ENCODE data around the gene SNRNP25. TPM values are rescaled to one million over a fixed set of nuclear protein-coding genes. Genes with fewer than 3 reads are reported as not detected.

Gene SNRNP25
- total and polyA plus RNA-seq, 9 of the 15 experiments (the other 6 are each of a cell fraction or from before 2014, with no cell fraction given), result 59.0 to 176 (median 108) TPM

DNA sequence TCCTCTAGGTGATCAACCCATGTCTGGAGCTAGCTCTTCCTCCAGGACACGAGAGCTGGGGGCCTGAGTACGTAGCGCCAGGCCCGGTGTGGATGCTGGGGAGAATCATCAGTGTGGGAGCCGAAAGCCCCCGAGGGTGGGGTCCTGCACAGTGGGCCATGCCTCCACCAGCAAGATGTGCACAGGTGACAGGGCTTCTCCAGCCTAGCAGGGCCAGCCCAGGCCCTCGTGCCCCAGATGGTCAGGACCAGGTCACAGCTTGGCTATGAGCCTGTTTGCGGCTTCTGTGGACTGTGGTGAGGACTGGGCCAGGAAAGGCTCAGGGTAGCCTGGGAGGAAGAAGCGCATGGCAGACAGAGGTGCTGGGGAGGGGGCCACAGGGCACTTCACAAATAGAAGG lies 32.2 kb downstream of the SNRNP25 start:
- Histone ChIP-seq H3K9me1 (ENCODE audit: control insufficient read depth, insufficient read depth, low read length) (peaks cover 3% of the 10 kb centered on the region), H3K79me2 (ENCODE audit: control insufficient read depth, insufficient read depth, low read length) (no peaks in the 10 kb centered on the region), H3K4me3 (no peak overlapping the region), H3K27me3 (ENCODE audit: control insufficient read depth in 2 of 2, insufficient read depth in 2 of 2, low read length in 2 of 2) (no peaks in the 10 kb centered on the region), H3K9ac (ENCODE audit: insufficient read depth in 1 of 2, low read depth in 2 of 2, low read length in 2 of 2) (peak overlapping the region in 1 of 2 experiments; percentile 50; a peak in 2 of 4 replicates), H2AFZ (ENCODE audit: low read depth, low read length) (no peak overlapping the region), H3K27ac (ENCODE audit: extremely low read depth, low read depth, low read length) (no peak overlapping the region), H4K20me1 (replicated peaks; ENCODE audit: control insufficient read depth, insufficient read depth, low read length) (peaks cover 12% of the 10 kb centered on the region; the same call in 1 of the 2 replicates), H3K9me3 (replicated peaks; ENCODE audit: control insufficient read depth, insufficient read depth, low read depth, low read length) (no peaks in the 10 kb centered on the region), H3K4me1 (replicated peaks in 1 of 2; ENCODE audit: control insufficient read depth in 2 of 2, insufficient read depth in 2 of 2, low read length in 2 of 2) (peaks cover 3 to 56% of the 10 kb centered on the region in 2 experiments; a peak in 4 of 5 replicates), H3K4me2 (ENCODE audit: insufficient read depth, low read length) (no peak overlapping the region), H3K36me3 (ENCODE audit: control insufficient read depth, insufficient read depth, low read length) (peaks cover 82% of the 10 kb centered on the region; the same call in 2 of the 3 replicates)
- in situ Hi-C loops (cut with MboI) (no loop called here), intact Hi-C loops (cut with micrococcal nuclease) (no loop called here)
- ChIA-PET CTCF (ENCODE audit: low intra/inter-chr PET ratio) (no interaction called here), POLR2A (interaction anchor here (0.6 to 2.8 kb wide), 5 partner anchors 9 to 1993 kb away, joined by 3 to 16 read pairs (median 3); partner anchors contain the start of gene RHBDF1)
- no peak for TF ChIP-seq SRSF1 (IDR thresholded peaks at IDR 0.05; ENCODE audit: low read depth, low read length)
- TF ChIP-seq TEAD2 (tag; IDR thresholded peaks at IDR 0.05), result no peak
- TF ChIP-seq NR1H2 (CRISPR knock-in tag; IDR thresholded peaks at IDR 0.05), result no peak
- TF ChIP-seq ZFX (CRISPR knock-in tag; IDR thresholded peaks at IDR 0.05), result no peak
- TF ChIP-seq, protein P1, sequence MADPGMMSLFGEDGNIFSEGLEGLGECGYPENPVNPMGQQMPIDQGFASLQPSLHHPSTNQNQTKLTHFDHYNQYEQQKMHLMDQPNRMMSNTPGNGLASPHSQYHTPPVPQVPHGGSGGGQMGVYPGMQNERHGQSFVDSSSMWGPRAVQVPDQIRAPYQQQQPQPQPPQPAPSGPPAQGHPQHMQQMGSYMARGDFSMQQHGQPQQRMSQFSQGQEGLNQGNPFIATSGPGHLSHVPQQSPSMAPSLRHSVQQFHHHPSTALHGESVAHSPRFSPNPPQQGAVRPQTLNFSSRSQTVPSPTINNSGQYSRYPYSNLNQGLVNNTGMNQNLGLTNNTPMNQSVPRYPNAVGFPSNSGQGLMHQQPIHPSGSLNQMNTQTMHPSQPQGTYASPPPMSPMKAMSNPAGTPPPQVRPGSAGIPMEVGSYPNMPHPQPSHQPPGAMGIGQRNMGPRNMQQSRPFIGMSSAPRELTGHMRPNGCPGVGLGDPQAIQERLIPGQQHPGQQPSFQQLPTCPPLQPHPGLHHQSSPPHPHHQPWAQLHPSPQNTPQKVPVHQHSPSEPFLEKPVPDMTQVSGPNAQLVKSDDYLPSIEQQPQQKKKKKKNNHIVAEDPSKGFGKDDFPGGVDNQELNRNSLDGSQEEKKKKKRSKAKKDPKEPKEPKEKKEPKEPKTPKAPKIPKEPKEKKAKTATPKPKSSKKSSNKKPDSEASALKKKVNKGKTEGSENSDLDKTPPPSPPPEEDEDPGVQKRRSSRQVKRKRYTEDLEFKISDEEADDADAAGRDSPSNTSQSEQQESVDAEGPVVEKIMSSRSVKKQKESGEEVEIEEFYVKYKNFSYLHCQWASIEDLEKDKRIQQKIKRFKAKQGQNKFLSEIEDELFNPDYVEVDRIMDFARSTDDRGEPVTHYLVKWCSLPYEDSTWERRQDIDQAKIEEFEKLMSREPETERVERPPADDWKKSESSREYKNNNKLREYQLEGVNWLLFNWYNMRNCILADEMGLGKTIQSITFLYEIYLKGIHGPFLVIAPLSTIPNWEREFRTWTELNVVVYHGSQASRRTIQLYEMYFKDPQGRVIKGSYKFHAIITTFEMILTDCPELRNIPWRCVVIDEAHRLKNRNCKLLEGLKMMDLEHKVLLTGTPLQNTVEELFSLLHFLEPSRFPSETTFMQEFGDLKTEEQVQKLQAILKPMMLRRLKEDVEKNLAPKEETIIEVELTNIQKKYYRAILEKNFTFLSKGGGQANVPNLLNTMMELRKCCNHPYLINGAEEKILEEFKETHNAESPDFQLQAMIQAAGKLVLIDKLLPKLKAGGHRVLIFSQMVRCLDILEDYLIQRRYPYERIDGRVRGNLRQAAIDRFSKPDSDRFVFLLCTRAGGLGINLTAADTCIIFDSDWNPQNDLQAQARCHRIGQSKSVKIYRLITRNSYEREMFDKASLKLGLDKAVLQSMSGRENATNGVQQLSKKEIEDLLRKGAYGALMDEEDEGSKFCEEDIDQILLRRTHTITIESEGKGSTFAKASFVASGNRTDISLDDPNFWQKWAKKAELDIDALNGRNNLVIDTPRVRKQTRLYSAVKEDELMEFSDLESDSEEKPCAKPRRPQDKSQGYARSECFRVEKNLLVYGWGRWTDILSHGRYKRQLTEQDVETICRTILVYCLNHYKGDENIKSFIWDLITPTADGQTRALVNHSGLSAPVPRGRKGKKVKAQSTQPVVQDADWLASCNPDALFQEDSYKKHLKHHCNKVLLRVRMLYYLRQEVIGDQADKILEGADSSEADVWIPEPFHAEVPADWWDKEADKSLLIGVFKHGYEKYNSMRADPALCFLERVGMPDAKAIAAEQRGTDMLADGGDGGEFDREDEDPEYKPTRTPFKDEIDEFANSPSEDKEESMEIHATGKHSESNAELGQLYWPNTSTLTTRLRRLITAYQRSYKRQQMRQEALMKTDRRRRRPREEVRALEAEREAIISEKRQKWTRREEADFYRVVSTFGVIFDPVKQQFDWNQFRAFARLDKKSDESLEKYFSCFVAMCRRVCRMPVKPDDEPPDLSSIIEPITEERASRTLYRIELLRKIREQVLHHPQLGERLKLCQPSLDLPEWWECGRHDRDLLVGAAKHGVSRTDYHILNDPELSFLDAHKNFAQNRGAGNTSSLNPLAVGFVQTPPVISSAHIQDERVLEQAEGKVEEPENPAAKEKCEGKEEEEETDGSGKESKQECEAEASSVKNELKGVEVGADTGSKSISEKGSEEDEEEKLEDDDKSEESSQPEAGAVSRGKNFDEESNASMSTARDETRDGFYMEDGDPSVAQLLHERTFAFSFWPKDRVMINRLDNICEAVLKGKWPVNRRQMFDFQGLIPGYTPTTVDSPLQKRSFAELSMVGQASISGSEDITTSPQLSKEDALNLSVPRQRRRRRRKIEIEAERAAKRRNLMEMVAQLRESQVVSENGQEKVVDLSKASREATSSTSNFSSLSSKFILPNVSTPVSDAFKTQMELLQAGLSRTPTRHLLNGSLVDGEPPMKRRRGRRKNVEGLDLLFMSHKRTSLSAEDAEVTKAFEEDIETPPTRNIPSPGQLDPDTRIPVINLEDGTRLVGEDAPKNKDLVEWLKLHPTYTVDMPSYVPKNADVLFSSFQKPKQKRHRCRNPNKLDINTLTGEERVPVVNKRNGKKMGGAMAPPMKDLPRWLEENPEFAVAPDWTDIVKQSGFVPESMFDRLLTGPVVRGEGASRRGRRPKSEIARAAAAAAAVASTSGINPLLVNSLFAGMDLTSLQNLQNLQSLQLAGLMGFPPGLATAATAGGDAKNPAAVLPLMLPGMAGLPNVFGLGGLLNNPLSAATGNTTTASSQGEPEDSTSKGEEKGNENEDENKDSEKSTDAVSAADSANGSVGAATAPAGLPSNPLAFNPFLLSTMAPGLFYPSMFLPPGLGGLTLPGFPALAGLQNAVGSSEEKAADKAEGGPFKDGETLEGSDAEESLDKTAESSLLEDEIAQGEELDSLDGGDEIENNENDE (IDR thresholded peaks at IDR 0.05; ENCODE audit: low read depth, low read length), result no peak
- 92% methylated on average over 6 of the region's 9 CpGs for WGBS (ENCODE audit: insufficient coverage, low coverage, missing lambda C conversion rate)
- DNase-seq (ENCODE audit: extremely low read depth in 1 of 4, low spot score in 3 of 4) (no peak), ATAC-seq (no peak), FAIRE-seq (no peak)
- TSS peak; percentile 69 for BruUV-seq (replicated peaks)
